ENCODE results near the gene ROR1.

GRCh38 chr1:64220241-64220640 lies 446.4 kb downstream of the ROR1 start:
- TF ChIP-seq, protein P1, sequence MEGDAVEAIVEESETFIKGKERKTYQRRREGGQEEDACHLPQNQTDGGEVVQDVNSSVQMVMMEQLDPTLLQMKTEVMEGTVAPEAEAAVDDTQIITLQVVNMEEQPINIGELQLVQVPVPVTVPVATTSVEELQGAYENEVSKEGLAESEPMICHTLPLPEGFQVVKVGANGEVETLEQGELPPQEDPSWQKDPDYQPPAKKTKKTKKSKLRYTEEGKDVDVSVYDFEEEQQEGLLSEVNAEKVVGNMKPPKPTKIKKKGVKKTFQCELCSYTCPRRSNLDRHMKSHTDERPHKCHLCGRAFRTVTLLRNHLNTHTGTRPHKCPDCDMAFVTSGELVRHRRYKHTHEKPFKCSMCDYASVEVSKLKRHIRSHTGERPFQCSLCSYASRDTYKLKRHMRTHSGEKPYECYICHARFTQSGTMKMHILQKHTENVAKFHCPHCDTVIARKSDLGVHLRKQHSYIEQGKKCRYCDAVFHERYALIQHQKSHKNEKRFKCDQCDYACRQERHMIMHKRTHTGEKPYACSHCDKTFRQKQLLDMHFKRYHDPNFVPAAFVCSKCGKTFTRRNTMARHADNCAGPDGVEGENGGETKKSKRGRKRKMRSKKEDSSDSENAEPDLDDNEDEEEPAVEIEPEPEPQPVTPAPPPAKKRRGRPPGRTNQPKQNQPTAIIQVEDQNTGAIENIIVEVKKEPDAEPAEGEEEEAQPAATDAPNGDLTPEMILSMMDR (conservative IDR thresholded peaks at IDR 0.05): no peak
- TF ChIP-seq EZH2 (IDR thresholded peaks at IDR 0.05; ENCODE audit: low read depth): no peak
